DMS114 treated with DMSO at 0.1 percent for 48 hours (cell line): ENCODE results near the gene CSKMT.
"Not testable (repeated sequence)": the region's sequence is repeated elsewhere in the genome, so short reads cannot be mapped to it uniquely, and the experiment has no call there.

Experiments used
- DNase-seq: peaks from one replicate; lab custom pipeline; 2025; ENCODE audit not compliant: unreplicated experiment; lab: John Stamatoyannopoulos, UW

Gene CSKMT

GRCh38 chr11:62687508-62688396 lies 22.6 kb downstream of the CSKMT start:
- DNase-seq: no peak

- no peak for DNase-seq
Observed at GRCh38 chr11:62688491-62688890, 23.4 kb downstream of the CSKMT start.

- DNase-seq: no peak
Observed at GRCh38 chr11:62689421-62690183, 24.5 kb downstream of the CSKMT start, which contains the start of gene LRRN4CL. Gene LRRN4CL, minus strand, starts transcription at chr11:62689530. Its CDS starts 1,022 bp downstream, at chr11:62688508.

- DNase-seq: not testable (repeated sequence)
Observed at GRCh38 chr11:62693624-62694023, 28.5 kb downstream of the CSKMT start.

GRCh38 chr11:62694455-62695167 lies 29.5 kb downstream of the CSKMT start:
- peak; percentile 44 for DNase-seq

GRCh38 chr11:62702246-62702645 lies 37.1 kb downstream of the CSKMT start:
- no peak for DNase-seq

- DNase-seq: not testable (repeated sequence)
Observed at GRCh38 chr11:62703921-62704320, 38.8 kb downstream of the CSKMT start.

- DNase-seq: no peak
Observed at GRCh38 chr11:62705413-62705812, 40.3 kb downstream of the CSKMT start.

- DNase-seq: peak; percentile 80
Observed at GRCh38 chr11:62705880-62706849, 41.1 kb downstream of the CSKMT start.

- no peak for DNase-seq
Observed at GRCh38 chr11:62706850-62707247, 41.7 kb downstream of the CSKMT start.

GRCh38 chr11:62707277-62707861 lies 42.3 kb downstream of the CSKMT start, which contains the start of the genes BSCL2 and GNG3:
Gene BSCL2, minus strand, starts transcription at chr11:62707424. Its CDS starts 229 bp downstream, at chr11:62707195.
Gene GNG3, plus strand, starts transcription at chr11:62707676. Its CDS starts 620 bp downstream, at chr11:62708296.
- DNase-seq: no peak

- DNase-seq: no peak
Observed at GRCh38 chr11:62708392-62708791, 43.3 kb downstream of the CSKMT start.

- DNase-seq: no peak
Observed at GRCh38 chr11:62708793-62709192, 43.7 kb downstream of the CSKMT start.

GRCh38 chr11:62709247-62710000 lies 44.3 kb downstream of the CSKMT start:
- peak; percentile 98 for DNase-seq

GRCh38 chr11:62710001-62710345 lies 44.9 kb downstream of the CSKMT start:
- peak; percentile 61 for DNase-seq

GRCh38 chr11:62712276-62712812 lies 47.2 kb downstream of the CSKMT start:
- DNase-seq: no peak

- no peak for DNase-seq
Observed at GRCh38 chr11:62712861-62713260, 47.7 kb downstream of the CSKMT start.

GRCh38 chr11:62713343-62713742 lies 48.2 kb downstream of the CSKMT start:
- DNase-seq: no peak
